KMS-11 (cell line): ENCODE results near the gene MAP3K20.

ENCODE experiments used
- H2AFZ ChIP-seq: fragments of 200-600 bp; sonication (generic); 2 replicates; pipeline ENCODE4 v1.6.1; 2016; ENCODE audit warnings: antibody characterized with exemption, mixed run types, low read depth
- H3K27ac ChIP-seq: fragments of 200-600 bp; sonication (generic); 2 replicates; pipeline ENCODE4 v1.6.1; 2016; ENCODE audit warnings: mild to moderate bottlenecking, mixed run types
- H3K27me3 ChIP-seq: fragments of 200-600 bp; sonication (generic); 2 replicates; pipeline ENCODE4 v1.6.1; 2017; ENCODE audit warnings: mild to moderate bottlenecking, low read depth, mixed run types, moderate library complexity; ENCODE audit not compliant: insufficient read depth
- H3K36me3 ChIP-seq: fragments of 200-600 bp; sonication (generic); 2 replicates; pipeline ENCODE4 v1.6.1; 2017; ENCODE audit warnings: mild to moderate bottlenecking, mixed run types; ENCODE audit not compliant: insufficient read depth
- H3K4me1 ChIP-seq: fragments of 200-600 bp; sonication (generic); 2 replicates; pipeline ENCODE4 v1.6.1; 2016; ENCODE audit warnings: mild to moderate bottlenecking, low read depth, mixed run types; ENCODE audit not compliant: poor library complexity, severe bottlenecking
- H3K4me2 ChIP-seq: fragments of 200-600 bp; sonication (generic); 2 replicates; pipeline ENCODE4 v1.7.0; 2016; ENCODE audit warnings: mild to moderate bottlenecking, mixed run types
- H3K4me3 ChIP-seq: fragments of 200-600 bp; sonication (generic); IDR thresholded peaks from 2 replicates; pipeline ENCODE4 v1.6.1; 2017; ENCODE audit warnings: low read depth, low read length, mixed read lengths; ENCODE audit not compliant: insufficient read depth
- H3K79me2 ChIP-seq: fragments of 200-600 bp; sonication (generic); 2 replicates; pipeline ENCODE4 v1.6.1; 2016; ENCODE audit warnings: low read depth, mixed run types; ENCODE audit not compliant: insufficient read depth
- H3K9ac ChIP-seq: fragments of 200-600 bp; sonication (generic); 2 replicates; pipeline ENCODE4 v1.6.1; 2016; ENCODE audit warnings: mild to moderate bottlenecking, mixed run types
- H4K20me1 ChIP-seq: fragments of 200-600 bp; sonication (generic); 2 replicates; pipeline ENCODE4 v1.6.1; 2016; ENCODE audit warnings: mild to moderate bottlenecking, mixed run types; ENCODE audit not compliant: insufficient read depth
- CTCF ChIP-seq: fragments of 200-600 bp; sonication (generic); conservative IDR thresholded peaks from 2 replicates; pipeline ENCODE4 v1.6.1; 2017; ENCODE audit warnings: low read depth, mild to moderate bottlenecking, antibody characterized with exemption, low read length, moderate library complexity, mixed read lengths

MAP3K20 gene

GRCh38 chr2:173181982-173182381 is 106.3 kb downstream of the MAP3K20 start:
- no peak overlapping the region for H3K27ac ChIP-seq
- no peak overlapping the region for H2AFZ ChIP-seq
- H3K79me2 ChIP-seq = no peaks in the 10 kb centered on the region
- no peaks in the 10 kb centered on the region for H4K20me1 ChIP-seq
- H3K9ac ChIP-seq = no peak overlapping the region
- H3K36me3 ChIP-seq = no peaks in the 10 kb centered on the region
- no peak for TF ChIP-seq CTCF
- H3K4me1 ChIP-seq = no peaks in the 10 kb centered on the region
- no peaks in the 10 kb centered on the region for H3K27me3 ChIP-seq
- no peak overlapping the region for H3K4me3 ChIP-seq
- H3K4me2 ChIP-seq = no peak overlapping the region

GRCh38 chr2:173184031-173185004 is 108.7 kb downstream of the MAP3K20 start:
- TF ChIP-seq CTCF = no peak
- no peaks in the 10 kb centered on the region for H3K36me3 ChIP-seq
- H3K79me2 ChIP-seq = no peaks in the 10 kb centered on the region
- no peak overlapping the region for H2AFZ ChIP-seq
- H3K4me2 ChIP-seq = no peak overlapping the region
- no peak overlapping the region for H3K4me3 ChIP-seq
- no peaks in the 10 kb centered on the region for H4K20me1 ChIP-seq
- no peaks in the 10 kb centered on the region for H3K27me3 ChIP-seq
- H3K4me1 ChIP-seq = no peaks in the 10 kb centered on the region
- no peak overlapping the region for H3K9ac ChIP-seq
- no peak overlapping the region for H3K27ac ChIP-seq

GRCh38 chr2:173185437-173185836 is 109.8 kb downstream of the MAP3K20 start:
- H2AFZ ChIP-seq = no peak overlapping the region
- H4K20me1 ChIP-seq = no peaks in the 10 kb centered on the region
- H3K27me3 ChIP-seq = no peaks in the 10 kb centered on the region
- H3K4me3 ChIP-seq = no peak overlapping the region
- no peaks in the 10 kb centered on the region for H3K36me3 ChIP-seq
- H3K27ac ChIP-seq = no peak overlapping the region
- no peak overlapping the region for H3K9ac ChIP-seq
- H3K79me2 ChIP-seq = no peaks in the 10 kb centered on the region
- no peak overlapping the region for H3K4me2 ChIP-seq
- no peak for TF ChIP-seq CTCF
- no peaks in the 10 kb centered on the region for H3K4me1 ChIP-seq

- no peaks in the 10 kb centered on the region for H3K36me3 ChIP-seq
- TF ChIP-seq CTCF = no peak
- no peak overlapping the region for H3K27ac ChIP-seq
- H4K20me1 ChIP-seq = no peaks in the 10 kb centered on the region
- no peaks in the 10 kb centered on the region for H3K79me2 ChIP-seq
- no peaks in the 10 kb centered on the region for H3K27me3 ChIP-seq
- H3K9ac ChIP-seq = no peak overlapping the region
- no peak overlapping the region for H3K4me3 ChIP-seq
- no peaks in the 10 kb centered on the region for H3K4me1 ChIP-seq
- no peak overlapping the region for H2AFZ ChIP-seq
- H3K4me2 ChIP-seq = no peak overlapping the region
These were observed 112.5 kb downstream of the MAP3K20 start for GRCh38 chr2:173187941-173188788.
